GM12891 (cell line): ENCODE measurements around the gene PRDX5.

ENCODE experiments used
- PAX5 ChIP-seq: IDR thresholded peaks from 2 replicates; pipeline ENCODE4 v1.6.1; 2011; ENCODE audit warnings: low read length, moderate library complexity, mild to moderate bottlenecking; ENCODE audit not compliant: insufficient read depth, severe bottlenecking
- POLR2A ChIP-seq: IDR thresholded peaks from 2 replicates; pipeline ENCODE4 v1.6.1; 2011; ENCODE audit warnings: low read depth, low read length, control low read depth

DNA sequence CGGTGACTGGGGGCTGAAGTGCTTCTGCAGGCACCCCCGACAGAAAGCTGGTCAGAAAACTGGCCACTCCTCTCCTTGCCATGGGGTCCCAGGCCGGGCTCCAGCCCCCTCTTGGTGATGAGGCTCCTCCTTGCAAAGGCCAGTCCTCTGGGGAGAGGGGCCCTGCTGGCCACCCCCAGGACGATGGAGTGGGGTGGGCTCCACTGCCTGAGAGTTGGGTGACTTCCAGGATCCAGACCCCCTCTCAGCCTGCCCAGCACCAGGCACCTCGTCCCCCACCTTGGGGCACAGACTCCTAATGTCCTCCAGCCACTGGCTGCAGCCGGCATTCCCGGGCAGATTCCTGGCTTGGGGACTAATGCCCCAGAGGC lies 40.6 kb downstream of the PRDX5 start:
- TF ChIP-seq POLR2A (no peak), PAX5 (no peak)
